Measurements from ENCODE around the gene ARHGAP26.
"Not testable (repeated sequence)": the region's sequence is repeated elsewhere in the genome, so short reads cannot be mapped to it uniquely, and the experiment has no call there.

Gene ARHGAP26

DNA sequence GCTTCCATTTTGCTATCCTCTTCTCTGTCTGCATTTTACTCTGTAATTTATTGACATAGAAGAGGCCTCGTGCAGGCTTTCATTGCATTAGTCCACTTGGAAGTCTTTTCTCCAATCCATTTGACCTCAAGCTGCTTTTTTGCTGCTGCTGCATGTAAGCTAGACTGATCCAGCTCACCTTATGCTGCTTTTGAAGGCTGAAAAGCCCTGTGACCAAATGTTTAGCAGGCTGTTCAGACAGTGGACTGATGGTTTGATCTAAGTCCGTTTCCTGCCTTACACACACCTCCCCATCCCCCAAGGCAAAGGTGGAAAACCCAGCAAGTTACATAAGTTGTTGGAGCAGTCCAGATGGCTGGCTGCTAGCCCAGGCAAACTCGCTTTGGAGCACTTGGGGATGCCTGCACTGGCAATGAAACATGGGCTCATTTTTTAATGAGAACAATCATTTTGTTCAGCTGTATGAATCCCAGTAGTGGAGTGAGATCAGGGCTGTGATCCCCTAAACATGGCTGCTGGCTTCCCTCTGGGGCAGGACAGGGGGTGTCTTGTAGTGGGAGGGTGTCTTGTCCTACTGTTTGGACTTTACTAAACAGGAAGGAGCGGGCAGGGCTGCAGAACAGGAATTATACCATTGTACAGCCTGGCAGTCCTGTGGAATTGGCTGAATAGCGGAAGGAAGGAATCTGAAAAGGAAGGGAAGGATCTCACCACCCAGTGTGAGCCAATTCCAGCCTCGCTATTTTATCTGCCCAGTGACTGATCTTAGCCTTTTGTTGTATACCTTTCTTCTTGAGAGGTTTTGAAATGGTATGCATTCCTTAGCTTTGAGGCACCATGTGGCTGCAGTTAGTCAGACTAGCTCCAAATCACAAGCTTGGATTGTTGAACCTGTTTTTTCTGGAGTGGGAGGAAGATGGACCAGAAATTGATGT is 212.0 kb downstream of the ARHGAP26 start:
- no peak for DNase-seq (ENCODE audit: low read depth in 2 of 2)

DNA sequence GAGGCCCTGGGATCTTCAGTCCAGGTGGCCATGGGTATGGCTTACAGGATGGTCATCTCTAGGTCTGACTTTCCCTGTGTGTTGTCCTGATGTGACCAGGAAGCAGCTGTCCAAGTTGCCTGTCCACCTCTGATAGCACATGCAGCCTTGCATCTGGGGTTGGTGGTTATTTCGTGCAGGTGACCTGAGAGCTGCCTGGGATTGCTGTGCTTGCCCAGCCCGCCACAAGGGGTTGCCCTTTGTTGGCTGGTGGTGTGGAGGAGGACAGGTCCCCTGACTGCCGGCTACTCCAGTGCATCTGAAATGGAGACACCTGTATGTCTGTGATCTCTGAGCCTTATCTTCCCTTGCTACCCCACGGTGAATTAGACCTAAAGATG is 212.6 kb downstream of the ARHGAP26 start:
- DNase-seq (ENCODE audit: low read depth in 2 of 2) = no peak

DNA sequence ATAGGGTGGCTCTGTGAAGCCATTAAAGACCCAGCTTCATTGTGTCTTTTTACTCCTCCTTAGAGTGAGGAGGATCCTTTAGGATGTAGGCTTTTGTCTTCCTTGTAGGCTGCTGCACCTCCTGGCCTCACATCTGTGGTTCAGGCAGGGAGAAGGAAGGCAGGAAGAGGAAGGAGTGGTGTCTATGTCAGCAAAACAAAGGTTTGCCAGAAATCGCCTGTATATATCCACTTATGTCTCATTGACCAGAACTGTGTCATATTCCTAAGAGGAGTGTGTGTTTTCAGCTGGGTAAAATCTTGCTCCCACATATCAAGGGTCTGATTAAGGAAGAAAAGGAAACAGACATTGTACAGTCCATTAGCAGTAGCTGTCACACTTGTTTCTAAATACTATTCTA is 213.8 kb downstream of the ARHGAP26 start:
- no peak for DNase-seq (ENCODE audit: low read depth in 2 of 2)

DNA sequence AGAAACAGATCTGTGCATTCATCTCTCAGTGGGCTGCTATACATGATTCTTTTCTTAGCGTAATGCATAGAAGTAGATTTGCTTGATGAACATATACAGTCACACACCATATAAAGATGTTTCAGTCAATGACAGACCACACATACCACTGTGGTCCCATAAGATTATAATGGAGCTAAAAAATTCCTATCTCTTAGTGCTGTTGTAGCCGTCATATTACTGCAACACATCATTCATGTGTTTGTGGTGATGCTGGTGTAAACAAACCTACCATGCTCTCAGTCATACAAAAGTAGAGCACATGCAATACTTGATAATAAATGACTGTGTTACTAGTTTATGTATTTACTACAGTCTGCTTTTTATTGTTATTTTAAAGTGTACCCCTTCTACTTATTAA is 214.3 kb downstream of the ARHGAP26 start:
- no peak for DNase-seq (ENCODE audit: low read depth in 2 of 2)

DNA sequence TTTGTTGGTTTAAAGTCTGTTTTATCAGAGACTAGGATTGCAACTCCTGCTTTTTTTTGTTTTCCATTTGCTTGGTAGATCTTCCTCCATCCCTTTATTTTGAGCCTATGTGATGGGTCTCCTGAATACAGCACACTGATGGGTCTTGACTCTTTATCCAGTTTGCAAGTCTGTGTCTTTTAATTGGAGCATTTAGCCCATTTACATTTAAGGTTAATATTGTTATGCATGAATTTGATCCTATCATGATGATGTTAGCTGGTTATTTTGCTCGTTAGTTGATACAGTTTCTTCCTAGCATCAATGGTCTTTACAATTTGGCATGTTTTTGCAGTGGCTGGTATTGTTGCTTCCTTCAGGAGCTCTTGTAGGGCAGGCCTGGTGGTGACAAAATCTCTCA is 219.1 kb downstream of the ARHGAP26 start:
- DNase-seq (ENCODE audit: low read depth in 2 of 2) = not testable (repeated sequence)

DNA sequence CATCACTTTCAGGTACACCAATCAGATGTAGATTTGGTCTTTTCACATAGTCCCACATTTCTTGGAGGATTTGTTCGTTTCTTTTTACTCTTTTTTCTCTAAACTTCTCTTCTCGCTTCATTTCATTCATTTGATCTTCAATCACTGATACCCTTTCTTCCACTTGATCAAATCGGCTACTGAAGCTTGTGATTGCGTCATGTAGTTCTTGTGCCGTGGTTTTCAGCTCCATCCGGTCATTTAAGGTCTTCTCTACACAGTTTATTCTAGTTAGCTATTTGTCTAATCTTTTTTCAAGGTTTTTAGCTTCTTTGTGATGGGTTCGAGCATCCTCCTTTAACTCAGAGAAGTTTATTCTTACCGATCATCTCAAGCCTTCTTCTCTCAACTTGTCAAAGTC is 219.9 kb downstream of the ARHGAP26 start:
- DNase-seq (ENCODE audit: low read depth in 2 of 2) = not testable (repeated sequence)

DNA sequence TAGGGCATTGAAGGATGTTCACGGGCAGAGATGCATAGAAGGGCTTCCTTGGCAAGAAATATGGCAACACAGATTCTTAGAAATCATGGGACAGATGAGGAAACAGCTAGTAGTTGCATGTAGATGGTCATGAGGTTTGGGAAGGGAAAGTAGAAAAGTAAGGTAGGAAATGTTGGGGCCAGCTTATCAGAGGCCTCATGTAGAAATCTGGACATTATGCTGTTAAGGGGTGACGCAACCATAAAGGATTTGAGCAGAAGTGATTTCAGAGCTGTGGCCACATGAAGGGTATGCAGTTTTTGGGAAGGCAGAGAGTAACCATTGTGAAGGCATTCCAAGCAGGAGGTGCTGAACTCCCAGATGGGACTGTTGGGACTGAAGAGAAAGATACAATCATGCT is 224.0 kb downstream of the ARHGAP26 start:
- DNase-seq (ENCODE audit: low read depth in 2 of 2) = no peak

DNA sequence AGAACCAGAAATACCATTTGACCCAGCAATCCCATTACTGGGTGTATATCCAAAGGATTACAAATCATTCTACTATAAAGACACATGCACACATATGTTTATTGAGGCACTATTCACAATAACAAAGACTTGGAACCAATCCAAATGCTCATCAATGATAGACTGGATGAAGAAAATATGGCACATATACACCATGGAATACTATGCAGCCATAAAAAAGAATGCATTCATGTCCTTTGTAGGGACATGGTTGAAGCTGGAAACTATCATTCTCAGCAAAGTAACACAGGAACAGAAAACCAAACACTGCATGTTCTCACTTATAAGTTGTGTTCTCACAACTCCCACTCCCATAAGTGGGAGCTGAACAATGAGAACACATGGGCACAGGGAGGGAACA is 225.4 kb downstream of the ARHGAP26 start:
- DNase-seq (ENCODE audit: low read depth in 2 of 2) = not testable (repeated sequence)

DNA sequence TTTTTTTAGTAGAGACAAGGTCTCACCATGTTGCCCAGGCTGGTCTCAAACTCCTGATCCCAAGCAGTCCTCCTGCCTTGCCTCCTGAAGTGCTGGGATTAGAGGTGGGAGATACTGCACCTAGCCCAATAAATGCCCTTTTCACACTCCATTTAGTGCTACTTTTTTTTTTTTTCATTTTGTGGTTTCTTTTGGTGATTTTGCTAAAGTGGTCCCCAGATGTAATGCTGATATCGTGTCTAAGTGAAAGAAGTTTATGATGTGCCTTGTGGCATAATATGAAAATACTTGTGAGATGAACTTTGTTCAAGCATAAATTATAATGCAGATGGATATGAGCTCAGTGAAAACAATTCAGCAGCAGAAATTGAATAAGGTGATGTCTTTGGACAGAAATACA is 227.4 kb downstream of the ARHGAP26 start:
- no peak for DNase-seq (ENCODE audit: low read depth in 2 of 2)

DNA sequence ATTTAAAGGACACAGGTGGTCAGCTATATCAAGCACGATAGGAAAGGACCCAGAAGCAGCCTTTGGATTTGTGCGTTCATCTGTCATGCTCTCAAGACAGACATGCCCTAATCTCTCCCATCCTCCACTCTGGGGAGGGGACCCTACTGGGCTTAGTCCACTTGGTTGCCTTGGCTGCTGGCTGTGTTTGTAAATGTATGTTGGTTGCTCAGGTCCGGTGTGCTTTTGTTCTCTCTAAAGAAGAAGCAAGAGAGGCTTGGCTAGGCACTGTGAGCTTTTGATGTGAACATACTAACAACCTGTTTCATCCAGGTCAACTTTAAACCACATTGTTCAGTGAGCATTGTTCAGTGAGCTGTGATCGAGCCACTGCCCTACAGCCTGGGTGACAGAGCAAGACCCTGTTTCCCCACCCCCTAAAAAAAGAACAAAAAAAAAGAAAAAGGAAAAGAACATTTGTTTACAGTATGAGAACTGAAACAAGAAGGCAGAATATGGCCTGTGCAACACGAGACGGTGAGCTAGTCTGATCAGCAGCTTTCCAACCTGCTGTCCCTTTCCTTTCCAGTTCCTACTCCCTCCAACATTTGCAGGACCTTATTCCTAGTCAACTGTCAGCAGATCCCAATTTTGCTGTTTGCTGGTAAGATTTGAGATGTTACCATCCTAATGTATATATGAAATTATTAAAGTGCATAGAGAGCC is 228.3 kb downstream of the ARHGAP26 start:
- no peak for DNase-seq (ENCODE audit: low read depth in 2 of 2)

DNA sequence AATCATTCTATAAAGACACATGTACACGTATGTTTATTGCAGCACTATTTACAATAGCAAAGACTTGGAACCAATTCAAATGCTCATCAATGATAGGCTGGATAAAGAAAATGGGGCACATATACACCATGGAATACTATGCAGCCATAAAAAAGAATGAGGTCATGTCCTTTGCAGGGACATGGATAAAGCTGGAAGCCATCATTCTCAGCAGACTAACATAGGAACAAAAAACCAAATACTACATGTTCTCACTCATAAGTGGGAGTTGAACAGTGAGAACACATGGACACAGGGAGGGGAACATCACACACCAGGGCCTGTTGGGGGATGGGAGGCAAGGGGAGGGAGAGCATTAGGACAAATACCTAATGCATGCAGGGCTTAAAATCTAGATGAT is 230.4 kb downstream of the ARHGAP26 start:
- not testable (repeated sequence) for DNase-seq (ENCODE audit: low read depth in 2 of 2)

DNA sequence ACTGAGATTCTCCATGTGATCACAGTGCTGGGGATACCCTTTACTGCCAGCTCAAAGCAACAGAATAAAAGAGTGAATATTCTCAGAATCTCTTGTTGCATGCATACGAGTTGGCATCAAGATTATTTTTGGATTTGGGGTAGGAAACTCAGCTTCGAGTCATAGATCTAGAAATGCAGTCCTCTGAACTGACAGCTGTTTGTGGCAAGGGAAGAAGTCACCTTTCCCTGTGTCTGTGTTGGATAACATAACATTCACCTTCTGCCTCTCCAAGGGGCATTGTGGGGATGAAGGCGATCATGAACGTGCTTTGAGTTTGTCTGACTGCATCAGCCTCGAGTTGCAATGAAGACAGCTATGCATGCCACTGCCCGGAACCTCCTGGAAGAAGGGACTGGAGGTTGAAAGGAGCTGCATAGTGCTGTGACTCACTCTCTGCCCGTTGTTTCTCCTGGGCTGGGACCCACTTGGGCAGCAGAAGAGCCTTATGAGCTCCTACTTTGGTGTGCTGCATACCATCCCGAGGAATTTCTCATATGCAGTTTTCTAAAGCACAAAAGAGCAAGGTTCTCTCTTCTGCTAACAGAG is 231.7 kb downstream of the ARHGAP26 start:
- DNase-seq (ENCODE audit: low read depth in 2 of 2) = no peak

DNA sequence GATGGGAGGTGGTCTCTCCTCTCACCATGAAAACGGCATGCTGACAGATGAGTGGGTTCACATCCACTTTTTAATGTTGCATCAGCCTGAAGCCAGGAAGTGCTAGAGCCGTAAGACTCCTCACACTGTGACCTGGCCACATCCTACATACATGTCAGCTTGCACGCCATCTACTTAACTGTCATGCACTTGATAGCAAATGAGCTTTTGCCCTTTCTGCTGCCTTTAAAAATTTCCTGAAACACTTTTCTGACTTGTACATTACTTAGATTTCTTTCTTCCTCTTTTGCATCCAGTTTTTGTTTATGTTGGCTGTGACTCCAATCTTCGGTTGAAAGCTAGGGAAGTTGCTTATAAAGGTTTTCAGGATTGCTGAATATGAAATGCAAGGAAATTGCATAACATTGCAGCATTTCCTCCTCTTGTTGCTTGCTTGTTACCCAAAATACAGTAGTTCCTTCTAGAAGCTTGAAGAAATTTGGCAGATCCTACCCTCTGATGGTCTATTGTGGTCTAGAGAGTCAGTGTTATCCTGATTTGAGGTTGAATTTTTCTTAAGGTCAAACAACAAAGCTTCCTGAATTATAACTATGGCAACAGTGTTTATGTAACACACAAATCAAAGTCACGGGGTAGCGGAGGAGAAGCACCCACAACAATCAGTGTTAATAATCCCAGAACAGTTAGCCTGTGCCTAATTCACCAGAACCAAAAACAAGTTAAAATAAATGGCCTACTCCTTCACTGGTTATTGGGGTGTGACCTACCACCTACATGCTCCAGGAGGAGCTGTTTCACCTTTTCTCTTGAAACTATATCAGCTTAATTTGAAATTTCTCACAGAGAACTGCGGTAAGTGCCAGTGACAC is 232.5 kb downstream of the ARHGAP26 start:
- peak in 1 of 2 donors; percentile 54 for DNase-seq (ENCODE audit: low read depth in 2 of 2)

DNA sequence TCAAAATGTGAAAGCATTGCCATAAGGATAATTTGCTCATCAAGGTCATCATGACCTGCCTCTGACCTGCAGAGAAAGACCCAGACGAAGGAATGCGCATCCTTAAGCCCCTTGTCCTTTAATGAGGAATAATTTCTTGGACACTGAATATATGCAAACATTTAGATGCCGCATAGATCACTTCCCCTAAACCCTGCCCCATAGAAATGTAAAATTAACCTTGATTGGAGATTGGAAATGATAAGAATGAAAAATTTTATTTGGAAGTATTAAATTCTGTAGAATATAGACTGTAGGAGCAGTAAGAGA is 233.1 kb downstream of the ARHGAP26 start:
- no peak for DNase-seq (ENCODE audit: low read depth in 2 of 2)

DNA sequence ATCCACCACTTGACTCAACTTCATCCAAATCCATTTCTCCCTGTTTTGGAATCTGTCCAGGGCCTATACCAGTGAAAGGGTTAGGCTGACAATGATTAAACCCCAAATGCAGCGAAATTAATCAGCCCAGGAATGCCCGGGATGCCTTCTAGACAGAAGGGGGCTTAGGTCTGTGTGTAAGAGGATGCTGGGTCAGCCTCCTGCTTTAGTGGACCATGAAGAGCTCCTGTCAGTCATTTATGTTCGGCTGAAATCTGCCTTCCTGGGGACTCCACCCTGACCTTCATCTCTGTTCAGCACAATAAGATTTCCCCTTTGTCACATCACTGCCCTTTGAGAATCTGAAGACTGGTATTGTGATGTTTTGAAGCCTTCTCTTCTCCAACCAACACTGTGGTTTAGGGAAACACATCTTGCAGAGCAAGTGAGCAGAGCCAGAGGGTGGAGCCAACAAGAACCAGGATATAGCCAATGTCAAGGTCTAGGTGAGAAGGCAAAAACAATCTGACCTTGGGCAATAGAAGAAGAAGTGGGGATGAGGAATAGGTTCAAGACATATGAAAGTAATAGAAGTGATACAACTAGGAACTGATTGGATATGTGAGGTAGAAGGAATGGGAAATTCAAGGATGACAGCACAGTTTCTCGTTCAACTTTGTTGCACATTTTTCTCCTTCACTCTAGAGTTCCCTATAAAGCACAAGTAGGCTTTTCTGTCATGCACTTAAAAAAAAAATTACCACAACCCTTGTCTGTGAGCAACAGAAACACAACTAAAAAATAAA is 234.4 kb downstream of the ARHGAP26 start:
- DNase-seq (ENCODE audit: low read depth in 2 of 2) = no peak

DNA sequence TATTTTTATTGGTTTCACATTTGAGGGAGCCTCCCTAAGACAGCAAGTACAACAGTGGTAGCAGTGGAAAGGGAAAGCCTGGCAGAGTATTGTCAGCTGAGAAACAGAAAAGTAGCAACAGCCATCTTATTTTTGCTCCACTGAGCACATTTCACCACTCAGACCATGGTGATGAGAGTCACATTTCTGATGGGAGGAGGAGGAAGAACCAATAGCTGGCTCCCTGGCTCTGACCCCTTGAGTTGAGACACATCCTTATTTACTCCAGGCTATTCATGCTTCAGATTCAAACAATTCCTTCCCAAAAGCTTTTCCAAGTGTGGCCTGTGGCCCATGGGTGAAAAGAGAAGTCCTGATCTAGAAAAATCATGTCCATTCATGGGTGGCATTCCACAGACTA is 236.3 kb downstream of the ARHGAP26 start:
- no peak for DNase-seq (ENCODE audit: low read depth in 2 of 2)

DNA sequence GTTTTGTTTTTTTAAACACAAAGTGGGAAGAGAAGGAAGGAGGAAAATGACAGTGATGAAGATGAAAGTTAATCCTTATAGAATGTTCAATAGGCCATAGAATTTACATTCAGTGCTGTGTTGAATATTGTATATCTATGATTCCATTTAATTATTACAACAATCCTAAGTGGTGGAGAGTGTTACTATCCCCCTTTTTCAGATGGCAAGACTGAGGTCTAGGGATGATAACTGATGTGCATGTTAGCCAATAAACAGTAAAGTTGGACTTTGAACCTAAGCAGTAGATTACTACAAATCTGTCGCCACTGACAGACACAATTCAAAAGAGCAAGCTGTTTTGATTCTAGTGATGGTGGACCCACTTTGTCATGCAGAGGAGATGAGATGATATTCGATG is 237.9 kb downstream of the ARHGAP26 start:
- no peak for DNase-seq (ENCODE audit: low read depth in 2 of 2)

DNA sequence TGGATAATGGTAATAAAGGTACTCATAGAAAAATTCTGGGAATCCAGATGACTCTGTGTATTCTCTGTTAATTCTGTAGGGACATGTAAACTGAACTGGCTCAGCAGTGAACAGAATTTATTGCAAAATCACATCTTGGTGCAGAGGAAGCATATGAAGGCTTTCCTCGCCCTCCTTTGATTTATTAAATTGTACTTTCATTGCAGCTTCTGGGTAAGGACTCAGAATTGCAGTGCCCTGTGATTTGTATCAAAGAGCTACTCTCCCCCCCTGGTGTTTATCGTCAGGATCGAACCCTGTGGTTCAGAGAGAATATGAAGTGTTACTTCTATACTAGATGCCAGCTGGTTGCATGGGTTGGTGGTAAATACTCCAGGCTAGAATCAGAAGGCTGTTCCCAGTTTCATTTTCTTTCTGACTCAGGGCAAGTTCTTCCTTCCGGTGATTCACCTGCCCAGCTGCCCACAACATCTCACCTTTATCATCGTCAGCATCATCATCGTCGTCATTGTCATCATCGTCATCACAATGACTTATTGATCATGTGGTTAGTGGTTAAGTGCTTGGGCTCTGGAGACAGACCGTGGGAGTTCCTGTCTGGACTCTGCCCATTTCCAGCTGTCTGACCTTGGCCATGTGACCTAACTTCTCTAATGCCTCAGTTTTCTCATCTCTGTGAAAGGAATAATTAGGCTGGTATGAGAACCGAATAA is 238.8 kb downstream of the ARHGAP26 start:
- peak; percentile 54 to 79 for DNase-seq (ENCODE audit: low read depth in 2 of 2)

DNA sequence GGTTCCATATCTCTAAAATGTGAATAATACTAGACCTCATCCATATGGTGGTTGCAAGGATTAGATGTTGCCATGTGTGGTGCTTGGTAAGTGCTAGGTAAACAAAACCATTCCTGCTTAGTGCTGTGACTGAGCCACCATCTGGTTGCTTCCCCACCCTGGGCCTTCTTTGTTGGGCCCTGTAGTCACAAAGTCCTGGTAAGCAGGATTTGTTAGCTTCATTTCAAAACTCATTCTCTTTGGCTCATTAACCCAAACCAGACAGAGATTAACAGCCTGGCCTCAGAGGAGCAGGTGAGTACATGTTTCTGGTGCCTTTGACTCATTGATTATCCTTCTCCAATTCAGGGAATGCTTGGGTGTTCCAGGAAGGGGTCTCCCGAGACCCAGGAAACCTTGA is 240.2 kb downstream of the ARHGAP26 start:
- no peak for DNase-seq (ENCODE audit: low read depth in 2 of 2)

DNA sequence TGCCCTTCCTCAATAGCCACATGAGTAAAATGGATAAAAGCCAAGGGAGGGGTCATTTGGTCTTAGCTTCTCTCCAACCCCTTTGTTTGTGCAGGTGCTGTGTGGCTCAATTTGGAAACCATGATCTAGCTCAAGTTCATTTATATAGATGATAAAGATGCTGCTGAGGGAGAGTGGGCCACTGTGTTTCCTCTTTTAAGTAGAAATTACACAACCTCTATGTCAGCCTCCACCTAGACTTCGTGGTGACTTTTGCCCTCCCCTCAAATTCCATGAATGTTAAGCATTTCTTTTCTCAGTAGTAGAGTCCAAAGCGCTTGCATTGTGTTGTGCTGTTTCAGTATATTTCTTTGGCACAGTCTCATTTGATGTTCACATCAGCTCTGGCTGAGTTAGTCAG is 241.4 kb downstream of the ARHGAP26 start:
- DNase-seq (ENCODE audit: low read depth in 2 of 2) = no peak

Data from stimulated activated CD8-positive, alpha-beta memory T cell treated with anti-CD3 and anti-CD28 coated beads, Interleukin-15, amount 100 ng/mL, for 4 hours (primary cell).